Hepatocyte (in vitro differentiated cells): ENCODE measurements around the gene ADCYAP1R1.

Experiments
- CTCF ChIP-seq: fragments of 200-600 bp; sonication (generic); IDR thresholded peaks from 2 replicates; pipeline ENCODE4 v1.5.1; 2016; ENCODE audit warnings: antibody characterized with exemption, mild to moderate bottlenecking; ENCODE audit not compliant: poor library complexity
- EZH2phosphoT487 ChIP-seq: fragments of 200-600 bp; sonication (generic); IDR thresholded peaks from one replicate; pipeline ENCODE4 v1.6.1; 2018; ENCODE audit warnings: antibody characterized with exemption, mild to moderate bottlenecking, low read depth, moderate library complexity; ENCODE audit not compliant: unreplicated experiment, severe bottlenecking

- TF ChIP-seq CTCF = no peak
- TF ChIP-seq EZH2phosphoT487 = no peak
Measured at GRCh38 chr7:31102973-31103850, 51.1 kb downstream of the ADCYAP1R1 start.
